ENCODE results near the gene OTOF. TPM values are rescaled to one million over a fixed set of nuclear protein-coding genes. Genes with fewer than 3 reads are reported as not detected.

The OTOF gene
- total and polyA plus RNA-seq, 2 of the 13 experiments (the other 11 are each of a cell fraction or from before 2014, with no cell fraction given) = 0.04 TPM; not detected in 1

DNA sequence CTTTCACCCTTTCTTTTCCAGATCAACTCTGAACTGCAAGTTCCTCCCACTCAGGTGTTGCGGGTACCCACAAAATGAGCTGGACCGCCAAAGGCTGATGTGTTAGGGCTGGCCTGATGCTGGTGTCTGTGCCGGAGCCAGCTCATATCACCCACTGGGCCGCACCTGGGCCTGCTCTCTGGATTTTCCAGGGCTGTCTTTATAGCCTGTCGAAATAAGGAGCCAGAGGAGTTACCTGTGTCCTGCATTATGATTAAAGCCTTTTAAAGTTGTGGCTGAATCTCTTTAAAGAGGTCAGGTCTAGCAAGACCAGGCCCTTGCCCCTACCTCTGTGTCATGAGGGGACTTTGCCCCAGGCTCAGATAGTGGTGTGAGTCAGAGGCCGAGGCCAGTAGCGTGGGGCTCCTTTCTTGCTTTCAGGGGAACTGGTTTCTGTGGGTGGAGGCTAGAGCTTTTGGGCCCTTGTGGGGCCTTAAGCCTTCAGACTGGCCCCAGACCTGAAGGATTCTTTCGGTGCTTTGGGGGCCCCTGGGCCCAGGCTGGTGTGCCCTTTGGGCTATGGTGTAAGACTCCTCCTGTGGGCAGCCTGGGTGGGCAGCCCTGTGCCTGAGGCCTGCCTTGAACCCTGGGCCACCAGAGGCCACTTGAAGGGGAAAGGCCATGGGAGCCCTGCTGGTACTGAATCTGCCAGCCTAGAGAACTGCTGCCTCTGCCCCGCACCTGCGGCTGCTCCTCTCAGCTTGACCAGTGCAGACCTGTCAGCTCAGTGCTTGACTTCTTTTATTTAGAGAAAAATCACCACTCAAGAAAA is 21.3 kb downstream of the OTOF start (continued):
- TF ChIP-seq, protein P1, sequence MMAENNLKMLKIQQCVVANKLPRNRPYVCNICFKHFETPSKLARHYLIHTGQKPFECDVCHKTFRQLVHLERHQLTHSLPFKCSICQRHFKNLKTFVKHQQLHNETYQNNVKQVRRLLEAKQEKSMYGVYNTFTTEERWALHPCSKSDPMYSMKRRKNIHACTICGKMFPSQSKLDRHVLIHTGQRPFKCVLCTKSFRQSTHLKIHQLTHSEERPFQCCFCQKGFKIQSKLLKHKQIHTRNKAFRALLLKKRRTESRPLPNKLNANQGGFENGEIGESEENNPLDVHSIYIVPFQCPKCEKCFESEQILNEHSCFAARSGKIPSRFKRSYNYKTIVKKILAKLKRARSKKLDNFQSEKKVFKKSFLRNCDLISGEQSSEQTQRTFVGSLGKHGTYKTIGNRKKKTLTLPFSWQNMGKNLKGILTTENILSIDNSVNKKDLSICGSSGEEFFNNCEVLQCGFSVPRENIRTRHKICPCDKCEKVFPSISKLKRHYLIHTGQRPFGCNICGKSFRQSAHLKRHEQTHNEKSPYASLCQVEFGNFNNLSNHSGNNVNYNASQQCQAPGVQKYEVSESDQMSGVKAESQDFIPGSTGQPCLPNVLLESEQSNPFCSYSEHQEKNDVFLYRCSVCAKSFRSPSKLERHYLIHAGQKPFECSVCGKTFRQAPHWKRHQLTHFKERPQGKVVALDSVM (CRISPR knock-in tag; IDR thresholded peaks at IDR 0.05) = peak; percentile 77
- no peak for TF ChIP-seq SIN3A (IDR thresholded peaks at IDR 0.05; ENCODE audit: borderline replicate concordance, low read depth, low read length)
- peak; percentile 48; the same call in 1 of the 3 replicates for TF ChIP-seq MXI1 (IDR thresholded peaks at IDR 0.05; ENCODE audit: borderline replicate concordance, low read depth, low read length)
- TF ChIP-seq, protein P2, sequence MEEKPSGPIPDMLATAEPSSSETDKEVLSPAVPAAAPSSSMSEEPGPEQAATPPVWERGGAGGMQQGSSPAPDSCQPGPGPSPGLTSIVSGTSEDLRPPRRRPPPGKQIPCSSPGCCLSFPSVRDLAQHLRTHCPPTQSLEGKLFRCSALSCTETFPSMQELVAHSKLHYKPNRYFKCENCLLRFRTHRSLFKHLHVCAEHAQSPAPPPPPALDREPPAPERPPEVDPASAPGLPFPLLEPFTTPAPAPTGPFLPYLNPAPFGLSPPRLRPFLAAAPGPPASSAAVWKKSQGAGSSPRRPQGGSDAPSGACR (CRISPR knock-in tag; IDR thresholded peaks at IDR 0.05) = no peak
- TF ChIP-seq EHMT2 (IDR thresholded peaks at IDR 0.05; ENCODE audit: borderline replicate concordance, low read depth, low read length) = no peak
- peak; percentile 19; the same call in 1 of the 2 replicates for TF ChIP-seq SOX5 (CRISPR knock-in tag; IDR thresholded peaks at IDR 0.05; ENCODE audit: borderline replicate concordance)
- peak; percentile 45; the same call in 1 of the 2 replicates for TF ChIP-seq ZSCAN9 (CRISPR knock-in tag; IDR thresholded peaks at IDR 0.05; ENCODE audit: borderline replicate concordance)
- peak; percentile 13; the same call in 1 of the 2 replicates for TF ChIP-seq POGZ (CRISPR knock-in tag; IDR thresholded peaks at IDR 0.05)
- peak; percentile 39; the same call in 1 of the 2 replicates for TF ChIP-seq ZNF746 (CRISPR knock-in tag; IDR thresholded peaks at IDR 0.05)
- 0 out of 2 replicates have a peak, but pooled peaks have one; percentile 43 for TF ChIP-seq TBX3 (IDR thresholded peaks at IDR 0.05; ENCODE audit: borderline replicate concordance)
- TF ChIP-seq, protein P3, sequence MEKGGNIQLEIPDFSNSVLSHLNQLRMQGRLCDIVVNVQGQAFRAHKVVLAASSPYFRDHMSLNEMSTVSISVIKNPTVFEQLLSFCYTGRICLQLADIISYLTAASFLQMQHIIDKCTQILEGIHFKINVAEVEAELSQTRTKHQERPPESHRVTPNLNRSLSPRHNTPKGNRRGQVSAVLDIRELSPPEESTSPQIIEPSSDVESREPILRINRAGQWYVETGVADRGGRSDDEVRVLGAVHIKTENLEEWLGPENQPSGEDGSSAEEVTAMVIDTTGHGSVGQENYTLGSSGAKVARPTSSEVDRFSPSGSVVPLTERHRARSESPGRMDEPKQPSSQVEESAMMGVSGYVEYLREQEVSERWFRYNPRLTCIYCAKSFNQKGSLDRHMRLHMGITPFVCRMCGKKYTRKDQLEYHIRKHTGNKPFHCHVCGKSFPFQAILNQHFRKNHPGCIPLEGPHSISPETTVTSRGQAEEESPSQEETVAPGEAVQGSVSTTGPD (CRISPR knock-in tag; IDR thresholded peaks at IDR 0.05) = peak; percentile 49; the same call in 1 of the 2 replicates
- TF ChIP-seq HNF4A (CRISPR knock-in tag; IDR thresholded peaks at IDR 0.05) = peak; percentile 92
- TF ChIP-seq RARA (CRISPR knock-in tag; IDR thresholded peaks at IDR 0.05) = peak; percentile 78; the same call in 1 of the 2 replicates
- peak; percentile 67; the same call in 1 of the 2 replicates for TF ChIP-seq RCOR2 (CRISPR knock-in tag; IDR thresholded peaks at IDR 0.05)
- TF ChIP-seq HDAC2 (CRISPR knock-in tag; IDR thresholded peaks at IDR 0.05) = 0 out of 2 replicates have a peak, but pooled peaks have one; percentile 54
- TF ChIP-seq ZHX1 (CRISPR knock-in tag; IDR thresholded peaks at IDR 0.05; ENCODE audit: low read depth) = 0 out of 2 replicates have a peak, but pooled peaks have one; percentile 37
- no peak for TF ChIP-seq SPEN (CRISPR knock-in tag; IDR thresholded peaks at IDR 0.05; ENCODE audit: low read depth)

Measured in HepG2 (cell line).